Stomach (tissue), 4 donors: ENCODE measurements around the gene ANKRD10.
"Not testable (repeated sequence)": the region's sequence is repeated elsewhere in the genome, so short reads cannot be mapped to it uniquely, and the experiment has no call there.

ENCODE experiments used
- CTCF ChIP-seq, 7 experiments: fragments of 450-650 bp in 4 of 7; fragments of 200-600 bp in 3 of 7; sonication (generic) in 3 of 7; IDR thresholded peaks; one replicate each; pipeline ENCODE4 v1.5.1; 2016 to 2019; ENCODE audit warnings: antibody characterized with exemption in 7 of 7, control low read depth in 2 of 7, mild to moderate bottlenecking in 1 of 7
- EP300 ChIP-seq: sonication (generic); formaldehyde crosslinking; IDR thresholded peaks from one replicate; pipeline ENCODE4 v1.6.1; 2017; ENCODE audit warnings: antibody characterized with exemption
- POLR2A ChIP-seq, 4 donors: fragments of 450-650 bp; IDR thresholded peaks; one replicate each; pipeline ENCODE4 v1.6.1; 2016; ENCODE audit warnings: antibody characterized with exemption in 4 of 4, control low read depth in 2 of 4, mild to moderate bottlenecking in 1 of 4, moderate library complexity in 1 of 4

- not testable (repeated sequence) for TF ChIP-seq CTCF (IDR thresholded peaks at IDR 0.05); POLR2A (IDR thresholded peaks at IDR 0.05); EP300
Measured at GRCh38 chr13:110954533-110954920, 39.7 kb upstream of the ANKRD10 start.
